MM.1S (cell line): ENCODE measurements around the gene GLA.

Source experiments
- DNase-seq: peaks from one replicate; pipeline ENCODE4 v3.0.0-alpha.2; 2015
- H2AFZ ChIP-seq: fragments of 300-600 bp; sonication (generic); 2 replicates; pipeline ENCODE4 v1.6.0; 2016; ENCODE audit warnings: antibody characterized with exemption, low read length
- H3F3A ChIP-seq: fragments of 300-600 bp; sonication (generic); 2 replicates; pipeline ENCODE4 v1.6.1; 2016; ENCODE audit warnings: mild to moderate bottlenecking, antibody characterized with exemption, low read length, moderate library complexity, mixed read lengths; ENCODE audit not compliant: insufficient read depth
- H3K27ac ChIP-seq: fragments of 300-600 bp; sonication (generic); 2 replicates; pipeline ENCODE4 v1.5.1; 2016; ENCODE audit warnings: mild to moderate bottlenecking, low read length
- H3K27me3 ChIP-seq: fragments of 300-600 bp; sonication (generic); replicated peaks from 2 replicates; pipeline ENCODE4 v1.6.0; 2016; ENCODE audit warnings: low read length; ENCODE audit not compliant: insufficient read depth
- H3K36me3 ChIP-seq: fragments of 300-600 bp; sonication (generic); replicated peaks from 2 replicates; pipeline ENCODE4 v1.6.1; 2016; ENCODE audit warnings: mild to moderate bottlenecking, low read length, mixed read lengths; ENCODE audit not compliant: insufficient read depth
- H3K4me1 ChIP-seq: fragments of 300-600 bp; sonication (generic); 2 replicates; pipeline ENCODE4 v1.6.1; 2016; ENCODE audit warnings: low read length, mixed read lengths
- H3K4me2 ChIP-seq: fragments of 300-600 bp; sonication (generic); 2 replicates; pipeline ENCODE4 v1.6.0; 2016; ENCODE audit warnings: low read depth, low read length
- H3K4me3 ChIP-seq: fragments of 300-600 bp; sonication (generic); 2 replicates; pipeline ENCODE4 v1.5.1; 2016; ENCODE audit warnings: low read length, mixed read lengths
- H3K79me2 ChIP-seq: fragments of 300-600 bp; sonication (generic); 2 replicates; pipeline ENCODE4 v1.6.1; 2016; ENCODE audit warnings: mixed run types, low read length, mixed read lengths
- H3K9ac ChIP-seq: fragments of 300-600 bp; sonication (generic); 2 replicates; pipeline ENCODE4 v1.6.1; 2016; ENCODE audit warnings: low read length, mixed read lengths
- H3K9me2 ChIP-seq: fragments of 300-600 bp; sonication (generic); replicated peaks from 2 replicates; pipeline ENCODE4 v1.6.1; 2016; ENCODE audit warnings: mild to moderate bottlenecking, low read length, mixed read lengths; ENCODE audit not compliant: insufficient read depth
- H3K9me3 ChIP-seq: fragments of 300-600 bp; sonication (generic); replicated peaks from 2 replicates; pipeline ENCODE4 v1.6.1; 2016; ENCODE audit warnings: mild to moderate bottlenecking, low read length, mixed read lengths; ENCODE audit not compliant: insufficient read depth
- H4K20me1 ChIP-seq: fragments of 300-600 bp; sonication (generic); 2 replicates; pipeline ENCODE4 v1.6.1; 2016; ENCODE audit warnings: mild to moderate bottlenecking, low read length, moderate library complexity, mixed read lengths; ENCODE audit not compliant: insufficient read depth
- EZH2 ChIP-seq: fragments of 300-600 bp; sonication (generic); optimal IDR thresholded peaks from 2 replicates; pipeline ENCODE3; 2017; ENCODE audit warnings: low read depth, mild to moderate bottlenecking, antibody characterized with exemption, low read length, mixed read lengths
- EZH2phosphoT487 ChIP-seq: fragments of 300-600 bp; sonication (generic); IDR thresholded peaks from 2 replicates; pipeline ENCODE4 v1.6.1; 2018; ENCODE audit warnings: antibody characterized with exemption, low read length
- TF ChIP-seq, protein P1 (sequence below): fragments of 300-600 bp; sonication (generic); IDR thresholded peaks from 2 replicates; pipeline ENCODE4 v1.5.1; 2016; ENCODE audit warnings: antibody characterized with exemption, low read length, mixed read lengths

GLA gene

GRCh38 chrX:101430457-101431078, 22.8 kb upstream of the GLA start:
- H3K9me3 ChIP-seq, result no peaks in the 10 kb centered on the region
- H3K4me2 ChIP-seq, result no peak overlapping the region
- no peaks in the 10 kb centered on the region for H3K79me2 ChIP-seq
- TF ChIP-seq, protein P1, sequence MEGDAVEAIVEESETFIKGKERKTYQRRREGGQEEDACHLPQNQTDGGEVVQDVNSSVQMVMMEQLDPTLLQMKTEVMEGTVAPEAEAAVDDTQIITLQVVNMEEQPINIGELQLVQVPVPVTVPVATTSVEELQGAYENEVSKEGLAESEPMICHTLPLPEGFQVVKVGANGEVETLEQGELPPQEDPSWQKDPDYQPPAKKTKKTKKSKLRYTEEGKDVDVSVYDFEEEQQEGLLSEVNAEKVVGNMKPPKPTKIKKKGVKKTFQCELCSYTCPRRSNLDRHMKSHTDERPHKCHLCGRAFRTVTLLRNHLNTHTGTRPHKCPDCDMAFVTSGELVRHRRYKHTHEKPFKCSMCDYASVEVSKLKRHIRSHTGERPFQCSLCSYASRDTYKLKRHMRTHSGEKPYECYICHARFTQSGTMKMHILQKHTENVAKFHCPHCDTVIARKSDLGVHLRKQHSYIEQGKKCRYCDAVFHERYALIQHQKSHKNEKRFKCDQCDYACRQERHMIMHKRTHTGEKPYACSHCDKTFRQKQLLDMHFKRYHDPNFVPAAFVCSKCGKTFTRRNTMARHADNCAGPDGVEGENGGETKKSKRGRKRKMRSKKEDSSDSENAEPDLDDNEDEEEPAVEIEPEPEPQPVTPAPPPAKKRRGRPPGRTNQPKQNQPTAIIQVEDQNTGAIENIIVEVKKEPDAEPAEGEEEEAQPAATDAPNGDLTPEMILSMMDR, result no peak
- TF ChIP-seq EZH2phosphoT487 (no peak), EZH2 (no peak)
- no peaks in the 10 kb centered on the region for H3F3A ChIP-seq
- H3K27me3 ChIP-seq, result no peaks in the 10 kb centered on the region
- H3K9ac ChIP-seq, result no peak overlapping the region
- no peaks in the 10 kb centered on the region for H3K36me3 ChIP-seq
- no peaks in the 10 kb centered on the region for H4K20me1 ChIP-seq
- no peaks in the 10 kb centered on the region for H3K9me2 ChIP-seq
- DNase-seq, result no peak
- no peaks in the 10 kb centered on the region for H3K4me1 ChIP-seq
- no peak overlapping the region for H2AFZ ChIP-seq
- no peak overlapping the region for H3K27ac ChIP-seq
- no peak overlapping the region for H3K4me3 ChIP-seq

GRCh38 chrX:101429934-101430333, 22.2 kb upstream of the GLA start:
- no peaks in the 10 kb centered on the region for H3F3A ChIP-seq
- no peak overlapping the region for H3K27ac ChIP-seq
- TF ChIP-seq EZH2 (no peak), EZH2phosphoT487 (no peak)
- TF ChIP-seq, protein P1, result no peak
- no peaks in the 10 kb centered on the region for H4K20me1 ChIP-seq
- H3K4me3 ChIP-seq, result no peak overlapping the region
- H3K27me3 ChIP-seq, result no peaks in the 10 kb centered on the region
- H3K36me3 ChIP-seq, result no peaks in the 10 kb centered on the region
- no peaks in the 10 kb centered on the region for H3K4me1 ChIP-seq
- no peak overlapping the region for H3K4me2 ChIP-seq
- H2AFZ ChIP-seq, result no peak overlapping the region
- no peak for DNase-seq
- no peak overlapping the region for H3K9ac ChIP-seq
- H3K9me3 ChIP-seq, result no peaks in the 10 kb centered on the region
- no peaks in the 10 kb centered on the region for H3K79me2 ChIP-seq
- H3K9me2 ChIP-seq, result no peaks in the 10 kb centered on the region

DNA sequence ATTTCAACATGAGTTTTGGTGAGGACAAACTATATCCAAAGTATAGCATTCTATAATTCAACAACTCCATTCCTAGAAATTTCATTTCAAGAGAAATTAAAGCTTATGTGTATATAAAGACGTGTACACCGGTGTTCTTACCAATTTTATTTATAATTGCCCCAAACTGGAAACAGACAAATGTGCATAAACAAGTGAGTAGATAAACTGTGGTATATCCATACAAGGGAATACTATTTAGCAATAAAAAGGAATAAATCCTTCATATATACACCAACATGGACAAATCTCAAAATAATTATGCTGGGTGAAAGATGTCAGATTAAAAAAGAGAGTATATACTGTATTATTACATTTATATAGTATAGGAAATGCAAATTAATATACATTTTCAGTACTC, 20.2 kb upstream of the GLA start:
- no peaks in the 10 kb centered on the region for H3F3A ChIP-seq
- no peaks in the 10 kb centered on the region for H3K36me3 ChIP-seq
- H3K4me1 ChIP-seq, result no peaks in the 10 kb centered on the region
- H3K9ac ChIP-seq, result no peak overlapping the region
- H3K9me3 ChIP-seq, result no peaks in the 10 kb centered on the region
- H3K9me2 ChIP-seq, result no peaks in the 10 kb centered on the region
- H3K4me3 ChIP-seq, result no peak overlapping the region
- H4K20me1 ChIP-seq, result no peaks in the 10 kb centered on the region
- TF ChIP-seq EZH2phosphoT487 (no peak), EZH2 (no peak)
- TF ChIP-seq, protein P1, result no peak
- no peak overlapping the region for H3K27ac ChIP-seq
- no peak overlapping the region for H3K4me2 ChIP-seq
- H3K27me3 ChIP-seq, result no peaks in the 10 kb centered on the region
- H2AFZ ChIP-seq, result no peak overlapping the region
- no peak for DNase-seq
- no peaks in the 10 kb centered on the region for H3K79me2 ChIP-seq
